Neural cell (in vitro differentiated cells): ENCODE measurements around the gene PRDX6. TPM values are rescaled to one million over a fixed set of nuclear protein-coding genes. Genes with fewer than 3 reads are reported as not detected.

Experiments used
- H2AFZ ChIP-seq: fragments of 200-600, 300-800 bp; sonication (generic), shearing (Covaris generic); 2 replicates; pipeline ENCODE4 v1.6.0; 2014; ENCODE audit warnings: low read depth, mild to moderate bottlenecking, antibody characterized with exemption, low read length, moderate library complexity
- H3F3A ChIP-seq: fragments of 200-600 bp; shearing (Covaris generic); 2 replicates; pipeline ENCODE4 v1.6.1; 2016; ENCODE audit warnings: mild to moderate bottlenecking, moderate library complexity, mixed read lengths, antibody characterized with exemption, low read length; ENCODE audit not compliant: insufficient read depth, poor library complexity, severe bottlenecking
- H3K27ac ChIP-seq: fragments of 200-600, 300-800 bp; sonication (generic), shearing (Covaris generic); 2 replicates; pipeline ENCODE4 v1.5.1; 2014; ENCODE audit warnings: mild to moderate bottlenecking, low read length, moderate library complexity
- H3K27me3 ChIP-seq: fragments of 300-800, 200-600 bp; sonication (generic), shearing (Covaris generic); 2 replicates; pipeline ENCODE4 v1.6.0; 2014; ENCODE audit warnings: mild to moderate bottlenecking, low read depth, low read length, moderate library complexity; ENCODE audit not compliant: insufficient read depth
- H3K36me3 ChIP-seq: fragments of 300-800, 200-600 bp; sonication (generic), shearing (Covaris generic); 2 replicates; pipeline ENCODE4 v1.5.1; 2014; ENCODE audit warnings: mild to moderate bottlenecking, antibody characterized with exemption, low read length, moderate library complexity; ENCODE audit not compliant: insufficient read depth
- H3K4me2 ChIP-seq: fragments of 300-800, 200-600 bp; sonication (generic), shearing (Covaris generic); 2 replicates; pipeline ENCODE4 v1.6.0; 2014; ENCODE audit warnings: mild to moderate bottlenecking, low read length
- H3K4me3 ChIP-seq: fragments of 300-800, 200-600 bp; sonication (generic), shearing (Covaris generic); 2 replicates; pipeline ENCODE4 v1.5.1; 2014; ENCODE audit warnings: mild to moderate bottlenecking, low read length, moderate library complexity
- H3K79me2 ChIP-seq: fragments of 200-600 bp; shearing (Covaris generic); replicated peaks from 2 replicates; pipeline ENCODE4 v1.6.0; 2014; ENCODE audit warnings: mild to moderate bottlenecking, low read length, moderate library complexity; ENCODE audit not compliant: insufficient read depth
- H3K9ac ChIP-seq: fragments of 300-800, 200-600 bp; sonication (generic), shearing (Covaris generic); 2 replicates; pipeline ENCODE4 v1.6.1; 2016; ENCODE audit warnings: mild to moderate bottlenecking, low read length, mixed read lengths
- H3K9me2 ChIP-seq: fragments of 200-600 bp; shearing (Covaris generic); 2 replicates; pipeline ENCODE4 v1.6.1; 2016; ENCODE audit warnings: mild to moderate bottlenecking, low read length, mixed read lengths; ENCODE audit not compliant: insufficient read depth
- H3K9me3 ChIP-seq: fragments of 200-600, 300-800 bp; sonication (generic), shearing (Covaris generic); 2 replicates; pipeline ENCODE4 v1.6.1; 2016; ENCODE audit warnings: mild to moderate bottlenecking, mixed run types, low read length, moderate library complexity, mixed read lengths
- H4K20me1 ChIP-seq: fragments of 200-600 bp; shearing (Covaris generic); 2 replicates; pipeline ENCODE4 v1.6.1; 2016; ENCODE audit warnings: mild to moderate bottlenecking, mixed run types; ENCODE audit not compliant: insufficient read depth
- EP300 ChIP-seq: fragments of 450-650 bp; conservative IDR thresholded peaks from 2 replicates; pipeline ENCODE4 v1.6.1; 2014; ENCODE audit warnings: antibody characterized with exemption, mild to moderate bottlenecking, moderate library complexity; ENCODE audit not compliant: poor library complexity, severe bottlenecking
- EZH2 ChIP-seq: fragments of 200-600, 300-800 bp; shearing (Covaris generic), sonication (generic); IDR thresholded peaks from 2 replicates; pipeline ENCODE4 v1.6.1; 2014; ENCODE audit warnings: antibody characterized with exemption, low read length, borderline replicate concordance, mild to moderate bottlenecking; ENCODE audit not compliant: insufficient read depth, poor library complexity, severe bottlenecking
- MXI1 ChIP-seq: fragments of 450-650 bp; conservative IDR thresholded peaks from 2 replicates; pipeline ENCODE4 v1.6.1; 2014; ENCODE audit warnings: antibody characterized with exemption, mild to moderate bottlenecking; ENCODE audit not compliant: poor library complexity, severe bottlenecking
- POLR2AphosphoS5 ChIP-seq: IDR thresholded peaks from 2 replicates; pipeline ENCODE4 v1.6.1; 2012
- RAD21 ChIP-seq: fragments of 450-650 bp; conservative IDR thresholded peaks from 2 replicates; pipeline ENCODE4 v1.6.1; 2014; ENCODE audit warnings: antibody characterized with exemption, mild to moderate bottlenecking, moderate library complexity
- SMC3 ChIP-seq: fragments of 450-650 bp; conservative IDR thresholded peaks from 2 replicates; pipeline ENCODE4 v1.6.1; 2014; ENCODE audit warnings: antibody characterized with exemption, mild to moderate bottlenecking, moderate library complexity; ENCODE audit not compliant: poor library complexity
- TAF1 ChIP-seq: IDR thresholded peaks from 2 replicates; pipeline ENCODE4 v1.6.1; 2012; ENCODE audit warnings: low read depth
- polyA plus RNA-seq: library from polyadenylated mRNA; depleted of rRNA; stranded (reverse); fragments of >200 nt; gene quantifications from 2 replicates; pipeline ENCODE4 v1.2.3, GENCODE V29; 2014
- TF ChIP-seq, protein P1 (sequence below): fragments of 450-650 bp; IDR thresholded peaks from 2 replicates; pipeline ENCODE4 v1.5.1; 2014; ENCODE audit warnings: antibody characterized with exemption, mild to moderate bottlenecking, moderate library complexity; ENCODE audit not compliant: poor library complexity, severe bottlenecking
- TF ChIP-seq, protein P2 (sequence below): IDR thresholded peaks from 2 replicates; pipeline ENCODE4 v1.6.1; 2012; ENCODE audit warnings: borderline replicate concordance

The PRDX6 gene
- polyA plus RNA-seq, 1 donor from 2014 or later = 118 TPM

DNA sequence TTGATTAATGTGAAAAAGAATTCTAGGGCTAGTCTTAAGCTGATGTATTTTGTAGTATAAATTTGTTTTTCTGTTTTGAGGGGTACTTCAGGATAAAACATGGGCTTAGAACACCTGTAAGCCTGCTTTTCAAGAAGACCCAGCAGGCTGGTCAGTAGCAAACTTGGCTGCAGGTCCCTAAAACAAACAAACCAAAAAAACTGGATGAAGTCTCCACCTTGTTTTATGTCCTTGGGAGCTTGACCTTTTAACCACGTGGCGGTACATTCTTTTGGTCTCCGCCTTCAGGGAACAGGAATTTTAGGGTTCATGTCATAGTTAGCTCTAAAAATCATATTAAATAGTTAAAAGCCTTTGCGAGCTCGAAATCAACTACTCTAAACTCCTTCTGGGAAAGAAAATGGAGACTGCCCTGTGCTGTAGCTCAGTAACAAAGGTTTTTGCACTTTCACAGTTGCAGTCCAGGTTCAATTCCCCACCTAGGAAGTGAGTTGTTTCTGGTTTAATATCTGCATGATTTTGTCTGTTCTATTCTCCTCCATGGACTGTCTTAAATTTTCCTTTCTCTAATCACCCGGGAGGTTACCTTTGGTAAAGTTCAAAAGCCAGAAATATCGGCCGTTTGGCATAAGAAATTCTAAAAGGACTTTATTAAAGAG, 18.6 kb downstream of the PRDX6 start:
- Histone ChIP-seq H3K36me3 (no peaks in the 10 kb centered on the region), H3K27ac (no peak overlapping the region), H3K79me2 (no peaks in the 10 kb centered on the region), H4K20me1 (no peaks in the 10 kb centered on the region), H3F3A (no peaks in the 10 kb centered on the region), H3K27me3 (no peaks in the 10 kb centered on the region), H3K9me2 (no peaks in the 10 kb centered on the region), H3K4me2 (no peak overlapping the region), H3K4me3 (no peak overlapping the region), H3K9ac (no peak overlapping the region), H3K9me3 (no peaks in the 10 kb centered on the region), H2AFZ (no peak overlapping the region)
- TF ChIP-seq POLR2AphosphoS5 = no peak
- TF ChIP-seq TAF1 = no peak
- no peak for TF ChIP-seq RAD21
- no peak for TF ChIP-seq EZH2
- no peak for TF ChIP-seq SMC3
- TF ChIP-seq, protein P1, sequence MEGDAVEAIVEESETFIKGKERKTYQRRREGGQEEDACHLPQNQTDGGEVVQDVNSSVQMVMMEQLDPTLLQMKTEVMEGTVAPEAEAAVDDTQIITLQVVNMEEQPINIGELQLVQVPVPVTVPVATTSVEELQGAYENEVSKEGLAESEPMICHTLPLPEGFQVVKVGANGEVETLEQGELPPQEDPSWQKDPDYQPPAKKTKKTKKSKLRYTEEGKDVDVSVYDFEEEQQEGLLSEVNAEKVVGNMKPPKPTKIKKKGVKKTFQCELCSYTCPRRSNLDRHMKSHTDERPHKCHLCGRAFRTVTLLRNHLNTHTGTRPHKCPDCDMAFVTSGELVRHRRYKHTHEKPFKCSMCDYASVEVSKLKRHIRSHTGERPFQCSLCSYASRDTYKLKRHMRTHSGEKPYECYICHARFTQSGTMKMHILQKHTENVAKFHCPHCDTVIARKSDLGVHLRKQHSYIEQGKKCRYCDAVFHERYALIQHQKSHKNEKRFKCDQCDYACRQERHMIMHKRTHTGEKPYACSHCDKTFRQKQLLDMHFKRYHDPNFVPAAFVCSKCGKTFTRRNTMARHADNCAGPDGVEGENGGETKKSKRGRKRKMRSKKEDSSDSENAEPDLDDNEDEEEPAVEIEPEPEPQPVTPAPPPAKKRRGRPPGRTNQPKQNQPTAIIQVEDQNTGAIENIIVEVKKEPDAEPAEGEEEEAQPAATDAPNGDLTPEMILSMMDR = no peak
- TF ChIP-seq, protein P2, sequence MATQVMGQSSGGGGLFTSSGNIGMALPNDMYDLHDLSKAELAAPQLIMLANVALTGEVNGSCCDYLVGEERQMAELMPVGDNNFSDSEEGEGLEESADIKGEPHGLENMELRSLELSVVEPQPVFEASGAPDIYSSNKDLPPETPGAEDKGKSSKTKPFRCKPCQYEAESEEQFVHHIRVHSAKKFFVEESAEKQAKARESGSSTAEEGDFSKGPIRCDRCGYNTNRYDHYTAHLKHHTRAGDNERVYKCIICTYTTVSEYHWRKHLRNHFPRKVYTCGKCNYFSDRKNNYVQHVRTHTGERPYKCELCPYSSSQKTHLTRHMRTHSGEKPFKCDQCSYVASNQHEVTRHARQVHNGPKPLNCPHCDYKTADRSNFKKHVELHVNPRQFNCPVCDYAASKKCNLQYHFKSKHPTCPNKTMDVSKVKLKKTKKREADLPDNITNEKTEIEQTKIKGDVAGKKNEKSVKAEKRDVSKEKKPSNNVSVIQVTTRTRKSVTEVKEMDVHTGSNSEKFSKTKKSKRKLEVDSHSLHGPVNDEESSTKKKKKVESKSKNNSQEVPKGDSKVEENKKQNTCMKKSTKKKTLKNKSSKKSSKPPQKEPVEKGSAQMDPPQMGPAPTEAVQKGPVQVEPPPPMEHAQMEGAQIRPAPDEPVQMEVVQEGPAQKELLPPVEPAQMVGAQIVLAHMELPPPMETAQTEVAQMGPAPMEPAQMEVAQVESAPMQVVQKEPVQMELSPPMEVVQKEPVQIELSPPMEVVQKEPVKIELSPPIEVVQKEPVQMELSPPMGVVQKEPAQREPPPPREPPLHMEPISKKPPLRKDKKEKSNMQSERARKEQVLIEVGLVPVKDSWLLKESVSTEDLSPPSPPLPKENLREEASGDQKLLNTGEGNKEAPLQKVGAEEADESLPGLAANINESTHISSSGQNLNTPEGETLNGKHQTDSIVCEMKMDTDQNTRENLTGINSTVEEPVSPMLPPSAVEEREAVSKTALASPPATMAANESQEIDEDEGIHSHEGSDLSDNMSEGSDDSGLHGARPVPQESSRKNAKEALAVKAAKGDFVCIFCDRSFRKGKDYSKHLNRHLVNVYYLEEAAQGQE = no peak
- no peak for TF ChIP-seq MXI1

GRCh38 chr1:173496757-173497320, 19.7 kb downstream of the PRDX6 start:
- no peak overlapping the region for H3K4me2 ChIP-seq
- no peaks in the 10 kb centered on the region for H3K9me3 ChIP-seq
- no peak overlapping the region for H3K27ac ChIP-seq
- no peak overlapping the region for H2AFZ ChIP-seq
- H3K9me2 ChIP-seq = no peaks in the 10 kb centered on the region
- H3K36me3 ChIP-seq = no peaks in the 10 kb centered on the region
- H3F3A ChIP-seq = no peaks in the 10 kb centered on the region
- no peaks in the 10 kb centered on the region for H4K20me1 ChIP-seq
- H3K4me3 ChIP-seq = no peak overlapping the region
- no peaks in the 10 kb centered on the region for H3K79me2 ChIP-seq
- TF ChIP-seq TAF1 (no peak), MXI1 (no peak), EZH2 (no peak), POLR2AphosphoS5 (no peak), EP300 (no peak), SMC3 (no peak), RAD21 (no peak)
- TF ChIP-seq, protein P1 = no peak
- TF ChIP-seq, protein P2 = no peak
- H3K9ac ChIP-seq = no peak overlapping the region
- no peaks in the 10 kb centered on the region for H3K27me3 ChIP-seq
